OCI-LY3 (cell line): ENCODE results near the gene IL2RA.

ENCODE experiments used
- H2AFZ ChIP-seq: fragments of 200-600, 300-600 bp; shearing (Covaris generic); 2 replicates; pipeline ENCODE4 v1.6.0; 2014; ENCODE audit warnings: antibody characterized with exemption, low read depth, low read length
- H3K27ac ChIP-seq: fragments of 200-600, 300-600 bp; sonication (generic); 2 replicates; pipeline ENCODE4 v1.5.1; 2014; ENCODE audit warnings: mild to moderate bottlenecking, low read length, moderate library complexity, mixed read lengths
- H3K27me3 ChIP-seq: fragments of 200-600, 300-600 bp; sonication (generic); 2 replicates; pipeline ENCODE4 v1.6.1; 2014; ENCODE audit warnings: low read depth, low read length, mixed read lengths
- H3K36me3 ChIP-seq: fragments of 200-600, 300-600 bp; sonication (generic); replicated peaks from 2 replicates; pipeline ENCODE3; 2014; ENCODE audit warnings: low read depth, low read length, mixed read lengths
- H3K4me1 ChIP-seq: fragments of 300-600, 200-600 bp; sonication (generic); 2 replicates; pipeline ENCODE4 v1.6.1; 2014; ENCODE audit warnings: low read length, mixed read lengths
- H3K4me2 ChIP-seq: fragments of 200-600, 300-600 bp; sonication (generic); 2 replicates; pipeline ENCODE4 v1.6.1; 2014; ENCODE audit warnings: low read length, mixed read lengths
- H3K4me3 ChIP-seq: fragments of 300-600, 200-600 bp; sonication (generic); 2 replicates; pipeline ENCODE4 v1.5.1; 2014; ENCODE audit warnings: antibody characterized with exemption, mild to moderate bottlenecking, low read length, moderate library complexity
- H3K79me2 ChIP-seq: fragments of 300-600, 200-600 bp; shearing (Covaris generic); 2 replicates; pipeline ENCODE4 v1.6.1; 2014; ENCODE audit warnings: mild to moderate bottlenecking, low read length, mixed read lengths
- H3K9ac ChIP-seq: fragments of 300-600, 200-600 bp; shearing (Covaris generic); 2 replicates; pipeline ENCODE4 v1.6.0; 2014; ENCODE audit warnings: mild to moderate bottlenecking, low read length, moderate library complexity
- H3K9me3 ChIP-seq: fragments of 200-600, 300-600 bp; shearing (Covaris generic); 2 replicates; pipeline ENCODE4 v1.6.1; 2014; ENCODE audit warnings: low read length, mixed read lengths; ENCODE audit not compliant: insufficient read depth
- H4K20me1 ChIP-seq: fragments of 200-600, 300-600 bp; sonication (generic); 2 replicates; pipeline ENCODE4 v1.6.1; 2016; ENCODE audit warnings: low read length, mixed read lengths; ENCODE audit not compliant: insufficient read depth
- CTCF ChIP-seq: fragments of 200-600, 300-600 bp; sonication (generic); IDR thresholded peaks from 2 replicates; pipeline ENCODE4 v1.5.1; 2014; ENCODE audit warnings: antibody characterized with exemption, low read length, low read depth
- EZH2phosphoT487 ChIP-seq: fragments of 200-600 bp; shearing (Covaris generic); IDR thresholded peaks from 2 replicates; pipeline ENCODE4 v1.6.1; 2018; ENCODE audit warnings: antibody characterized with exemption, mixed run types, low read depth

IL2RA gene

GRCh38 chr10:6086375-6087233 is 24.4 kb upstream of the IL2RA start:
- Histone ChIP-seq H2AFZ (peak overlapping the region; percentile 41; the same call in 1 of the 2 replicates), H3K4me2 (peak overlapping the region; percentile 84)

DNA sequence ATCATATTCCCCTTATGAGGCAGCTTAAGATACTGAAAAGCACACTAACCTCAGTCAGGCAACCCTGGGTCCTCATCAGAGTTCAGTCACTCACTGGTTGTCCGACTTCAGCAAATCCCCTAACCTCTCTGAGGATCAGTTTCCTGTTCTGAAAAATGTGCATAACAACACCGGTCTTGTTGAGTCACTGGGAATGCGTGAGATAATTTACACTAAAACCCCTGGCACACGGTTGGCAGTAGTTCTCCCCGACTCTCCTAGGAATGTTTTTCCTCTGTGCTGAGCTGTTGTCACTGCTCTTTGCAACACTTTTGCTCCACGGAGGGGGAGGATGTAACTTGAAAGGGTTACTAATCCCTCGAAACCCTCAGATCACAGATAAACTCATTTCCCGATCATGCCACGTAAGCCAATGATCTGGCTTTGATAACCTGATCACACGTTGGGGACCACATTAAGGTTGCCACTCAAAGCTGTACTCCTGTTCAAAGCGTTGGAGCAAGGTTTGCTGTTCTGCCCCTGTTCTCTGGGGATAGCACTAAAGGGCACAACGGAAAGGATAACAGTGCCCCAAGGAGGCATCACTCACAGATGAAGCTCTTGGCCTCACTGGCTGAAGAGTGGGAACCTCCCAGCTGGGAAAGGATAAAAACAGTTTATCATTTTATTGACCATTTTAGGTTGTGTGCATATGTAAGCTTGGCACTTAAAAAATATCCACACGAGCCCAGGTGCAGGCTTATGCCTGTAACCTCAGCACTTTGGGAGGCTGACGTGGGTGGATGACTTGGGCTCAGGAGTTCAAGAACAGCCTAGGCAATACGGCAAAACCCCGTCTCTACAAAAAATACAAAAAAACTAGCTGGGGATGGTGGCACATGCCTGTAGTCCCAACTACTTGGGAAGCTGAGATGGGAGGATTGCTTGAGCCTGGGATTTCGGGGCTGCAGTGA is 21.6 kb upstream of the IL2RA start:
- no peaks in the 10 kb centered on the region for H4K20me1 ChIP-seq
- H3K4me1 ChIP-seq, result peaks cover 50% of the 10 kb centered on the region
- peak overlapping the region; percentile 43 for H3K9ac ChIP-seq
- no peaks in the 10 kb centered on the region for H3K9me3 ChIP-seq
- H3K4me2 ChIP-seq, result peak overlapping the region; percentile 87
- TF ChIP-seq CTCF, result no peak
- H3K27ac ChIP-seq, result peak overlapping the region; percentile 44
- no peaks in the 10 kb centered on the region for H3K27me3 ChIP-seq
- H2AFZ ChIP-seq, result peak overlapping the region; percentile 55
- no peaks in the 10 kb centered on the region; the same call in 1 of the 2 replicates for H3K79me2 ChIP-seq
- H3K4me3 ChIP-seq, result peak overlapping the region; percentile 72
- no peaks in the 10 kb centered on the region for H3K36me3 ChIP-seq

More at GRCh38 chr10:6086375-6087233, 24.4 kb upstream of the IL2RA start:
- peaks cover 61% of the 10 kb centered on the region for H3K4me1 ChIP-seq
- H3K27ac ChIP-seq, result peak overlapping the region; percentile 65
- no peaks in the 10 kb centered on the region for H3K36me3 ChIP-seq
- H3K27me3 ChIP-seq, result no peaks in the 10 kb centered on the region
- H4K20me1 ChIP-seq, result peaks cover 23% of the 10 kb centered on the region
- H3K79me2 ChIP-seq, result peaks cover 27% of the 10 kb centered on the region
- TF ChIP-seq CTCF, result peak; percentile 80
- no peak for TF ChIP-seq EZH2phosphoT487
- no peaks in the 10 kb centered on the region for H3K9me3 ChIP-seq
- peak overlapping the region; percentile 72 for H3K4me3 ChIP-seq
- peak overlapping the region; percentile 41 for H3K9ac ChIP-seq

- Histone ChIP-seq H3K36me3 (no peaks in the 10 kb centered on the region), H4K20me1 (no peaks in the 10 kb centered on the region), H3K9me3 (no peaks in the 10 kb centered on the region), H3K27ac (peak overlapping the region; percentile 44; the same call in 1 of the 2 replicates), H3K79me2 (no peaks in the 10 kb centered on the region), H3K4me1 (peaks cover 44% of the 10 kb centered on the region), H3K27me3 (no peaks in the 10 kb centered on the region), H3K4me2 (peak overlapping the region; percentile 87), H3K4me3 (peak overlapping the region; percentile 72), H2AFZ (no peak overlapping the region), H3K9ac (no peak overlapping the region)
- TF ChIP-seq EZH2phosphoT487 (no peak), CTCF (no peak)
Observed at GRCh38 chr10:6082496-6083395, 20.6 kb upstream of the IL2RA start.
